Measurements from ENCODE around the gene TMEM134. TPM values are rescaled to one million over a fixed set of nuclear protein-coding genes. Genes with fewer than 3 reads are reported as not detected.

Gene TMEM134
- total and polyA plus RNA-seq, 2 donors (not counting 3 experiments of a cell fraction or from before 2014, with no cell fraction given), result 33.4 to 207 TPM

DNA sequence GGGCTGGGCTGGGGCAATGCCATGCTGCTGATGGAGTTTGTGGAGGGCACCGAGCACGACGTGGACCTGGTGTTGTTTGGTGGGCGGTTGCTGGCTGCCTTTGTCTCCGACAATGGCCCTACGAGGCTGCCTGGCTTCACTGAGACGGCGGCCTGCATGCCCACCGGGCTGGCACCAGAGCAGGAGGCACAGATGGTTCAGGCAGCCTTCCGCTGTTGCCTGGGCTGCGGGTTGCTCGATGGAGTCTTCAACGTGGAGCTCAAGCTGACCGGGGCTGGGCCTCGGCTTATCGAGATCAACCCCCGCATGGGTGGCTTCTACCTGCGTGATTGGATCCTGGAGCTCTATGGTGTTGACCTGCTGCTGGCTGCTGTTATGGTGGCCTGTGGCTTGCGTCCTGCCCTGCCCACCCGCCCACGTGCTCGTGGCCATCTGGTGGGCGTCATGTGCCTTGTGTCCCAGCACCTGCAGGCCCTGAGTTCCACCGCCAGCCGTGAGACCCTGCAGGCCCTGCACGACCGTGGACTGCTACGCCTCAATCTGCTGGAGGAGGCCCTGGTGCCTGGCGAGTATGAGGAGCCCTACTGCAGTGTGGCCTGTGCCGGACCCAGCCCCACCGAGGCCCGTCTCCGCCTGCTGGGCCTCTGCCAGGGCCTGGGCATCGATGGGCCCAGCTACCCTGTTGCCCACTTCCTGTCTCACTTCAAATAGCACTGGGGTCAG, 45.0 kb downstream of the TMEM134 start:
- Histone ChIP-seq H3K4me3 (replicated peaks in 1 of 3; ENCODE audit: insufficient read depth in 1 of 3, low read depth in 1 of 3, low read length in 3 of 3) (no peak overlapping the region), H3K9me3 (replicated peaks; ENCODE audit: control insufficient read depth, insufficient read depth, low read length) (no peaks in the 10 kb centered on the region), H3K9me1 (replicated peaks; ENCODE audit: control insufficient read depth, extremely low read depth, insufficient read depth, low read length) (no peaks in the 10 kb centered on the region), H3K79me2 (ENCODE audit: control insufficient read depth, insufficient read depth, low read length) (peaks cover 5% of the 10 kb centered on the region), H2AFZ (ENCODE audit: low read depth, low read length) (no peak overlapping the region), H3K27me3 (ENCODE audit: control insufficient read depth in 2 of 2, insufficient read depth in 2 of 2, low read length in 2 of 2) (no peaks in the 10 kb centered on the region), H3K27ac (ENCODE audit: insufficient read depth, low read depth, low read length) (no peak overlapping the region), H3K36me3 (ENCODE audit: control insufficient read depth in 2 of 2, extremely low read depth in 1 of 2, insufficient read depth in 2 of 2, low read length in 2 of 2) (no peaks in the 10 kb centered on the region), H3K9ac (replicated peaks; ENCODE audit: extremely low read depth, insufficient read depth, low read length) (no peak overlapping the region), H3K4me2 (ENCODE audit: insufficient read depth, low read length) (no peak overlapping the region), H4K20me1 (replicated peaks; ENCODE audit: control insufficient read depth, extremely low read depth, insufficient read depth, low read length) (no peaks in the 10 kb centered on the region), H3K4me1 (ENCODE audit: control insufficient read depth, extremely low read depth, insufficient read depth, low read length) (peaks cover 4% of the 10 kb centered on the region)
- BruUV-seq (replicated peaks), result no TSS peak
- CTCF ChIA-PET, result interaction anchor here (1.4 kb wide), 1 partner anchor 23 kb away, joined by 5 read pairs; the partner anchor contains the start of gene PPP1CA
- DNase-seq (ENCODE audit: low read depth, low spot score), result no peak
- no peak for TF ChIP-seq MYC (IDR thresholded peaks at IDR 0.05; ENCODE audit: low read depth, low read length)
- TF ChIP-seq JUN (IDR thresholded peaks at IDR 0.05; ENCODE audit: borderline replicate concordance, insufficient read depth, insufficient read length, low read depth), result no peak
- no peak for TF ChIP-seq FOS (IDR thresholded peaks at IDR 0.05; ENCODE audit: borderline replicate concordance, insufficient read depth, low read length)
- TF ChIP-seq, protein P1, sequence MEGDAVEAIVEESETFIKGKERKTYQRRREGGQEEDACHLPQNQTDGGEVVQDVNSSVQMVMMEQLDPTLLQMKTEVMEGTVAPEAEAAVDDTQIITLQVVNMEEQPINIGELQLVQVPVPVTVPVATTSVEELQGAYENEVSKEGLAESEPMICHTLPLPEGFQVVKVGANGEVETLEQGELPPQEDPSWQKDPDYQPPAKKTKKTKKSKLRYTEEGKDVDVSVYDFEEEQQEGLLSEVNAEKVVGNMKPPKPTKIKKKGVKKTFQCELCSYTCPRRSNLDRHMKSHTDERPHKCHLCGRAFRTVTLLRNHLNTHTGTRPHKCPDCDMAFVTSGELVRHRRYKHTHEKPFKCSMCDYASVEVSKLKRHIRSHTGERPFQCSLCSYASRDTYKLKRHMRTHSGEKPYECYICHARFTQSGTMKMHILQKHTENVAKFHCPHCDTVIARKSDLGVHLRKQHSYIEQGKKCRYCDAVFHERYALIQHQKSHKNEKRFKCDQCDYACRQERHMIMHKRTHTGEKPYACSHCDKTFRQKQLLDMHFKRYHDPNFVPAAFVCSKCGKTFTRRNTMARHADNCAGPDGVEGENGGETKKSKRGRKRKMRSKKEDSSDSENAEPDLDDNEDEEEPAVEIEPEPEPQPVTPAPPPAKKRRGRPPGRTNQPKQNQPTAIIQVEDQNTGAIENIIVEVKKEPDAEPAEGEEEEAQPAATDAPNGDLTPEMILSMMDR (IDR thresholded peaks at IDR 0.05; ENCODE audit: extremely low read depth in 1 of 2, insufficient read depth in 1 of 2, low read depth in 1 of 2, low read length in 2 of 2), result no peak
- no peak for TF ChIP-seq POLR2AphosphoS5 (IDR thresholded peaks at IDR 0.05; ENCODE audit: insufficient read depth, low read depth, low read length)
- no peak for TF ChIP-seq GATA2 (IDR thresholded peaks at IDR 0.05; ENCODE audit: insufficient read depth, insufficient read length, low read depth, low read length)
- TF ChIP-seq POLR2A (IDR thresholded peaks at IDR 0.05; ENCODE audit: low read depth, low read length), result no peak
- no peak for TF ChIP-seq MAX (IDR thresholded peaks at IDR 0.05; ENCODE audit: insufficient read depth, insufficient read length)
- dilution Hi-C loops (cut with MboI; ENCODE audit: extremely low pct_ligation_motif_present, low sequenced_read_pairs), result no loop called here
- FAIRE-seq, result no peak
- POLR2A ChIA-PET, result no interaction called here
- intact Hi-C loops (cut with micrococcal nuclease), result no loop called here
